HG02610 (cell line): ENCODE measurements around the gene VPREB1.
"Not testable (repeated sequence)": the region's sequence is repeated elsewhere in the genome, so short reads cannot be mapped to it uniquely, and the experiment has no call there.

Experiments used
- ATAC-seq: cut with Tn5 transposase; IDR thresholded peaks from one replicate; pipeline ENCODE4 v1.9.1; 2021; ENCODE audit warnings: mild to moderate bottlenecking, moderate library complexity; ENCODE audit not compliant: unreplicated experiment

VPREB1 gene

GRCh38 chr22:22292656-22293055 lies 48.1 kb downstream of the VPREB1 start:
- ATAC-seq: not testable (repeated sequence)

GRCh38 chr22:22293436-22293835 lies 48.9 kb downstream of the VPREB1 start:
- ATAC-seq: not testable (repeated sequence)

- ATAC-seq: not testable (repeated sequence)
Observed at GRCh38 chr22:22294641-22295040, 50.1 kb downstream of the VPREB1 start.
